Ovary (tissue), 3 donors: Measurements from ENCODE around the gene FARSB.

Source experiments
- EP300 ChIP-seq: sonication (generic); formaldehyde crosslinking; IDR thresholded peaks from one replicate; pipeline ENCODE4 v1.6.1; 2017; ENCODE audit warnings: antibody characterized with exemption
- POLR2A ChIP-seq: fragments of 450-650 bp; IDR thresholded peaks from one replicate; pipeline ENCODE4 v1.6.1; 2017; ENCODE audit warnings: antibody characterized with exemption, mild to moderate bottlenecking, moderate library complexity
- TF ChIP-seq, protein P1 (sequence below), 3 donors: fragments of 450-650 bp in 2 of 3; fragments of 200-600 bp in 1 of 3; IDR thresholded peaks; one replicate each; pipeline versions ENCODE4 v1.5.1 to v1.8.0; 2016 to 2022; ENCODE audit warnings: antibody characterized with exemption in 3 of 3, mild to moderate bottlenecking in 1 of 3
- donor health status: DM: no; HTN: no; CAD: no.

DNA sequence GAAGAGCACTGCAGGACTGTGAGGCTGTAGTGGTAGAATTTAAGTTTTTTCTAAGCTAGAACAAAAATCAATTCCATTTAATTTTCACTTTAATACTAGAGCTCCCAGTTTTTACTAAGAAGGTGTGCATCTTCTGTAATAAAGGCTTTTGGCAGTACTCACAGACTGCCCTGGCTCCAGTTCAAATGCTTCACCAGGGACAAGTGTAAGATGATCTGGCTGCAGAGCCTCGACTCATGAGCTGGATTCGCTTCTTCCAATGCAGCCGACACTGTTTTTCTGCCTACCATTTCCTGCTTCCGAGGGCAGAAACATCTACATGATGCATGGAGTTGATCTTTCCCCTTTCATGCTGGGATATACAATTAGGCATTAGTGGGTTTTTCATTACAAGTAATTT is 87.0 kb downstream of the FARSB start:
- no peak for TF ChIP-seq EP300
- TF ChIP-seq, protein P1, sequence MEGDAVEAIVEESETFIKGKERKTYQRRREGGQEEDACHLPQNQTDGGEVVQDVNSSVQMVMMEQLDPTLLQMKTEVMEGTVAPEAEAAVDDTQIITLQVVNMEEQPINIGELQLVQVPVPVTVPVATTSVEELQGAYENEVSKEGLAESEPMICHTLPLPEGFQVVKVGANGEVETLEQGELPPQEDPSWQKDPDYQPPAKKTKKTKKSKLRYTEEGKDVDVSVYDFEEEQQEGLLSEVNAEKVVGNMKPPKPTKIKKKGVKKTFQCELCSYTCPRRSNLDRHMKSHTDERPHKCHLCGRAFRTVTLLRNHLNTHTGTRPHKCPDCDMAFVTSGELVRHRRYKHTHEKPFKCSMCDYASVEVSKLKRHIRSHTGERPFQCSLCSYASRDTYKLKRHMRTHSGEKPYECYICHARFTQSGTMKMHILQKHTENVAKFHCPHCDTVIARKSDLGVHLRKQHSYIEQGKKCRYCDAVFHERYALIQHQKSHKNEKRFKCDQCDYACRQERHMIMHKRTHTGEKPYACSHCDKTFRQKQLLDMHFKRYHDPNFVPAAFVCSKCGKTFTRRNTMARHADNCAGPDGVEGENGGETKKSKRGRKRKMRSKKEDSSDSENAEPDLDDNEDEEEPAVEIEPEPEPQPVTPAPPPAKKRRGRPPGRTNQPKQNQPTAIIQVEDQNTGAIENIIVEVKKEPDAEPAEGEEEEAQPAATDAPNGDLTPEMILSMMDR (IDR thresholded peaks at IDR 0.05) = no peak
- TF ChIP-seq POLR2A = no peak
